ENCODE data around the gene GTPBP2. TPM values are rescaled to one million over a fixed set of nuclear protein-coding genes. Genes with fewer than 3 reads are reported as not detected.
"Not testable (repeated sequence)": the region's sequence is repeated elsewhere in the genome, so short reads cannot be mapped to it uniquely, and the experiment has no call there.

GTPBP2 gene
- total RNA-seq, 1 donor from 2014 or later: 49.7 TPM

DNA sequence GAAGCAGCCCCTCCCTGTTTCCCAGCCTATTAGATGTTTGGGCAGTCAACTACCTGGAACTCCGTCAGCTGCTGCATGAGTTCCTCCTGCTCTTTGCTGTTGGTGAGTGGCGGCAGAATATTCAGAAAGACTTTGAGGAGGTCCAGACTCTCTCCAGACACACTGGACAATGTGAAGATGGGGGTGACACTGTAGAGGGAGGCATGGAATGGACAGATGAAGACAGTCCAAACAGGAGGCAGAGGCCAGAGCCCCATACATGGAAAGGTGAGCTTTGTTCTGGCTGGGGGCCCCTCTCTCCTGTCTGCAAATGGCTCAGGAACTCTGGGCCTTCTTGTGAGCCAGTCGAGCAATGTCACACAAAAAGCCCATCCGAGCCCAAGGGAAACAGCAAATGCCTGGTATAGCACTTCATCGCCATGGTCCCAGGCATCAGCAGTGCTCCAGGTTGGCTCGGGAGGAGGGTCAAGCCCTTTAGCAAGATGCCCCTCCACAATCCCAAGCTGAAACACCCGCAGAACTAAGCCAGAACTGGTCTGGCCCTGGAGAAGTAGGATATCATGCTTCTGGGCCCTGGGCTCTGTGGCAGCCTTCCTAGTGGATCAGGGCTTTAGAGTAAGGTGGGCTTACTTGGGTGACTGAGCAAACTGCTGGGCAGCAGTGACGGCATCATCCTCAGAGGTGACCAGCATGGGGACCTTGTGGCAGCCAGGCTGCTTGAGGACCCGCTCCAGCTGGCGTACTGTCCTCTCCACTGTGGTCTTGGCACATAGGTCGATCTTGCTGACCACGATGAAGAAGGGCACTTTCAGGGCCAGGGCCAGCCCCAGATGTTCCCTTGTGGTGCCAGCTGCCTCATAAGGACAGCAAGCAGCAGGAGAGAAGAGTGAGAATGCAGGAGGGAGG lies 4.9 kb downstream of the GTPBP2 start:
- no peak for ATAC-seq

DNA sequence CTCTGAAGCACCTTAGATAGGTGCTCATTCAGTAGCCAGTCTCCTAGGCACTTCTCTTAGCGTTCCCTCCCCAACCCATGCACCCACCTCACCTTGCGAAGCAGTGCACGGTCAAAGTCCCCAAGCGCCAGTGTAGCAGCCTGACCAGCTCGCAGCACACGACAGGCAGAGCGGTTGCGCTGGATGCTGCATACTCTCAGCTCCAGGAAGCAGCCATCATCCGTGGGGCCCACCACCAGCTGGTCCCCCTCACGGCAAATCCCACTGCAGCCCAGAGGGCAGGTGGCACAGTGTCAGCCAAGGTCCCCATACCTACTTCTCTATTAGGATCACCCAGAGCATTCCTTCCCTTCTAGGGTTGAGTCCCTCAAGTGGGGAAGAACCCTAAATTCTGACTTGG lies 6.5 kb downstream of the GTPBP2 start:
- no peak for ATAC-seq

DNA sequence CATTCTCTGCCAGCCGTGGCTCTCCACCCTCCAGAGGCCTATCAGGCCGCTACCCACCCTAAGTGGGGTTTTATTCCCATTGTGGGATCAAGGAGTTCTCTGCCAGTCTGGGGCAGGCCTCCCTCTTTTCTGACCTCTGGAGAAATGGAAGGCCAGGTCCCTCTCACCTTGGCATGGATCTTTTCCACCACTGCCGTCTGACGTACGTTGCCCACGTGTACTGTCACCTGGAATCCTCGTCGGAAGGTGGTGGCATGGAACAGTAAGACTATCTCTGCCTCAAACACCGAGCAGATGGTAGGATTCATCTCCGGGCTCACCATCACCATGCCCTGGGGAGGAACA lies 7.3 kb downstream of the GTPBP2 start:
- no peak for ATAC-seq

DNA sequence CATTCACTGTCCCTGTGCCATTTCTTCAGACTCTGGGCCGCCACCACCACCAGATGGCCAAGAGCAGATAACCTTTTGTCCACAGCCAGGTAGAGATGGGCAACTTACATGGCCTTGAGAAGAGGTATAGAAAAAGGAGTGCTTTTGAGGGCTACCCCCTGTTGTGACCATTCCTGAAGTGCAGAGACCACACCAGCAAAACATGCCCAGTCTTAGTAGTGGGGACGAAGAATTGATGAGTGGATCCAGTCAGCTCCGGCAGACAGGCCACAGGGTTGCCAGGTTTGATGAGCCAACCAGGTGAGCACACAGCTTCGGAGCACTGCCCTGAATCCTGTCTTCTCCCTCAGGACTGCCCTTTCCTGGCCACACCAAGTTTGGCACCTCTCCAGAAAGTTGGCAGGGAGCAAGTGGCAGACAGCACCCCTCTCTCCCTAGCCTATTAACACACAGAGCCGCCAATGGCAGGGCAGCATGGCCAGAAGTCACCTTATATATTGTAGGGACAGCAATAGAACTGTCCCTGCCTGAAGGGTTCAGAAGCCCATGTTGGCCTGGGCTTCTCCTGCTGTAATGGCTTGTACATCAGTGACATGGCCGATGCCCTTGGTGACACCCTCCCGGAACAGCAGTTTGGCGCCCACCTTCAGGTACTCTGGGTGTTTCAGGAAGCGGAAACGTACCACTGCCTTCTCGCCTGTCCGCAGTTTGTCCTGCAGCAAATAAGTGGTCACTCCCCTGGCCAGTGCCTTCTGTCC lies 7.8 kb downstream of the GTPBP2 start:
- ATAC-seq: no peak

DNA sequence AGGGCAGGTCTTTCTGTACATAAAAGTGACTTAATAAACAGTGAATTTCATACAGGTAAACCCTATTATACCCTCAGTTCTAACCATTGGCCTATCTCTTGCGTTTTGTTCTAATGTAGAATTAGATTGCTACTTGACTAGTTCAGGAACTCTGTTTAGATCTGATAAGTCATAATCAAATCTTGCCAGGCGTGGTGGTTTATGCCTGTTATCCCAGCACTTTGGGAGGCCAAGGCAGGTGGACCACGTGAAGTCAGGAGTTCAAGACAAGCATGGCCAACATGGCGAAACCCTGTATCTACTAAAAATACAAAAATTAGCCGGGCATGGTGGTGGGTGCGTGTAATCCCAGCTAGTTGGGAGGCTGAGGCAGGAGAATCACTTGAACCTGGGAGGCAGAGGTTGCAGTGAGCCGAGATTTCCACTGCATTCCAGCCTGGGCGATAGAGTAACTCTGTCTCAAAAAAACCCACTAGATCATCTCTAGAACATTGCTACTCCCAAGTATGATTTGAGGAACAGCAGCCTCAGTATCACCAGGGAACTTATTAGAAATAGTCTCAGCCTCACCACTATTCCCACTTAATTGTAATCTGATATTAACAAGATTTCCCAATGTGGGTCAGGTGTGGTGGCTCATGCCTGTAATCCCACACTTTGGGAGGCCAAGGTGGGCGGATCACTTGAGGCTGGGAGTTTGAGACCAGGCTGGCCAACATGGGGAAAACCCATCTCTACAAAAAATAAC lies 12.2 kb downstream of the GTPBP2 start:
- no peak for ATAC-seq

DNA sequence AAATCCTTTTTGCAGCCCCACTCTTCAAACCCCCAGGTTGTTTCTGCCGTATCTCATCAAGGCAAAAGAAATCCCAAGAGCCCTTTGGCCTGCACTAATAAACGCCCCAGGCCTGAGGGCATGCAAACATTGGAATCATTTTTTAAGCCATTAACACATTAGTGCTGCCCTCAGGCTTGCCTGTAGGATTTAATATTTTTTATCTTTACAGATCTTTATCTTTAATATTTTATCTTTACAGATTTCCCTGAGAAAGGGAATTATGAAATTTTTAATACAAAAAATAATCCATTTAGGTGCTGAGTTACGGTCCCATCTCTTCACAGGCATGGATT lies 14.7 kb downstream of the GTPBP2 start:
- no peak for ATAC-seq

DNA sequence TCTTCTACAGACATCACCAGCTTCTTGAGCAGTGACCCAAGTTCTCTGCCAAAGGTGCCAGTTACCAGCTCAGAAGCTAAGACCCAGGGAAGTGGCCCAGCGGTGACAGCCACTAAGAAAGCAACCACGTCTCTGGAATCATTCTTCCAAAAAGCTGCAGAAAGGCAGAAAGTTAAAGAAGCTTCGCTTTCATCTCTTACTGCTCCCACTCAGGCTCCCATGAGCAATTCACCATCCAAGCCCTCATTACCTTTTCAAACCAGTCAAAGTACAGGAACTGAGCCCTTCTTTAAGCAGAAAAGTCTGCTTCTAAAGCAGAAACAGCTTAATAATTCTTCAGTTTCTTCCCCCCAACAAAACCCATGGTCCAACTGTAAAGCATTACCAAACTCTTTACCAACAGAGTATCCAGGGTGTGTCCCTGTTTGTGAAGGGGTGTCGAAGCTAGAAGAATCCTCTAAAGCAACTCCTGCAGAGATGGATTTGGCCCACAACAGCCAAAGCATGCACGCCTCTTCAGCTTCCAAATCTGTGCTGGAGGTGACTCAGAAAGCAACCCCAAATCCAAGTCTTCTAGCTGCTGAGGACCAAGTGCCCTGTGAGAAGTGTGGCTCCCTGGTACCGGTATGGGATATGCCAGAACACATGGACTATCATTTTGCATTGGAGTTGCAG lies 15.2 kb downstream of the GTPBP2 start:
- ATAC-seq: no peak

DNA sequence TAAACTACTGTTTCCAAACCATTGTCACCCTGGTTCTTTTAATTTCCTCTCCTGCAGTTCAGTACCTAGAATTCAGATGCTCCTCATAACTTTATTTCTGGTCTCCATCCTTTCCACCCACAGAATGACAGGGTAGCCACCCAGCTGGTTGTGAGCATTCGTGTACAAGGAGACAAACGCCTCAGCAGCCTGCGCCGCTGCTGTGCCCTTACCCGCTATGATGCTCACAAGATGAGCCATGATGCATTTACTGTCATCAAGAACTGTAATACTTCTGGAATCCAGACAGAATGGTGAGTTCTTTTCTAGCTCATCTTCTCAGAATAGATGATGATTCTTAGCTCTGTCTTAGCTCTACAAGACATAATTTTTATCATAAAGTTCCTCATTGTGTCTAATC lies 18.6 kb downstream of the GTPBP2 start:
- ATAC-seq: no peak

DNA sequence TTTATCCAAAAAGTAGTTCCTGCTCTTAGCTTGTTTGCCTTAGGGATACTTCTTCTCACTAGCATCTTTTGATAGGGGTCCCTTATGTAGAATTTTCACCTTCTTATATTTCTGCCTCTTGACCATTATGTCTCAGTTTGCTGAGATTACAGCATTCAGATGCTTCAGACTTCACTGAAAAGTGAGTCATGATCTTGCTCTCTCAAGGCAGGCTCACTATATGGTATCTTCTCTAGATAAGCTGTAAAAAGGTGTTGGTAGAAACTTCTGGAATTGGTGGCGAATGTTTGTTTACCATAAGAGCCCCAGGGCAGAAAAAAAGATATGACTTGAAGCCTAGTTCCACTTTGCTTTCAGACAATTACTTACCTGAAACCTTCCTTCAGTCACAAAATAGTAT lies 19.7 kb downstream of the GTPBP2 start:
- no peak for ATAC-seq

DNA sequence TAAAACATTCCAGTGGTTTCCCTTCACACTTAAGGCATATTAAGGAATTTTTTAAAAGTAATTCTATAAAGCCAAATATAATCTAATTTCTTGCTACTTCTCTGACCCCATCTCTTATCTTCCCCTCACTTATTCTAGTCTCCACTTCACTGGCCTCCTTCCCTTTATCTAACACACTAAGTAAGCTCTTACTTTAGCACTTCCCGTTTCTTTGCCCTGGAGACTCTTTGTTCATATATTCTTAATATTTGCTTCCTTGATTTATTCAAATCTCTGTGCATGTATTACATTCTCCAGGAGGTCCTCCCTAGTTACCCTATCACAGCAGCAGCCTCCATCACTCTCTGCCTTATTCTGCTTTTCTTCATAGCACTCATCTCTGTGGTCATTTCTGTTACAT lies 20.3 kb downstream of the GTPBP2 start:
- no peak for ATAC-seq

DNA sequence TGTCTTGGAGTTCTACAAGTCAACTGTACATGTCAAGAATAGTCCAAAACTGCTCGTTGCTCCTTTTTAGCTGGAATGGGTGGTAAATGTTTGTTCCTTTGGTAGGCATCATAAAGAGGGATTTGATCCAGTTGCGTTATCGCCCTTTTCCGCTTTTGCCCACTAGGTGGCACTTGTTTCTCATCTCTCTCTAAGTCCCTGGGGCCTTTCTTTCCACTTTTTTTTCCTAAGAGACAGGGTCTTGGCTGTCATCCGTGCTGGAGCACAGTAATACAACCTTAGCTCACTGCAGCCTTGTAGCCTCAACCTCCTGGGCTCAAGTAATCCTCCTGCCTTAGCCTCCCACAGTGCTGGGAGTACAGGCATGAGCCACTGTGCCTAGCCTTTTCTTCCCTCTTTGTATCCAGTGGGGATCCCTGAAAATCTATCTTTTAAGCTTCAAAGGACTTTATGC lies 20.7 kb downstream of the GTPBP2 start:
- ATAC-seq: peak; percentile 35

DNA sequence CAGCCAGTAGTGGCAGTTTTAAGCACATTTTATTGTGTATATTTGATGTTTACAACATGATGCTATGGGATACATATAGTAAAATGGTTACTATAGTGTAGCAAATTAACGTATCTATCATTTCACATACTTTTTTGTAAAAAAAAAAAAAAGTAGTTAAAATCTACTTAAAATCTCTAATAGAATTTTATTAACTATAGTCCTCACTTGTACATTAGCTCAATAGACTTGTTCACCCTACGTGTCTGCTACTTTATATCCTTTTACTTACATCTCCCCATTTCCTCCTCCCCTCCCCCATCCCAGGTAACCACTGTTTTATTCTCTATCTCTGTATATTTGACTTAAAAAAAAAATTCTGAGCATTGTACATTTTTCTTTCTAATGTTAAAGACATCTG lies 23.0 kb downstream of the GTPBP2 start:
- no peak for ATAC-seq

DNA sequence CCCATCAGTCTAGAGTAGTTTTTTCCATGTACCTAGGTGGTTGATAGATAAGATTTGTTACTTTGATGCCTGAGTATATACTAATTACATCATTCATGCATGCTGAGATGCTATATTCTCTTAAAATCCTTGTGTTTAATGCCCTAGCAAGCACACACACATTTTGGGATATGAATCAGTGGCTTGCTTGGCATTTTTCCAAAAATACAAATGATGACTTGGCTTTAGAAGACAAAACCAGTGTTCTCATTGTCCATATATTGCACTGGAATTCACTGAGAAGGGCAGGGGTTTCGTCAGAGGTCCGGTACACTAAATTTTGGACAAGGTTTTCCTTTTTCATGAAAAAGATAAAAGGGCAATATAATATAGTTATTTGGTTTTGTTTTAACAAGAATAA lies 24.9 kb downstream of the GTPBP2 start:
- ATAC-seq: no peak

DNA sequence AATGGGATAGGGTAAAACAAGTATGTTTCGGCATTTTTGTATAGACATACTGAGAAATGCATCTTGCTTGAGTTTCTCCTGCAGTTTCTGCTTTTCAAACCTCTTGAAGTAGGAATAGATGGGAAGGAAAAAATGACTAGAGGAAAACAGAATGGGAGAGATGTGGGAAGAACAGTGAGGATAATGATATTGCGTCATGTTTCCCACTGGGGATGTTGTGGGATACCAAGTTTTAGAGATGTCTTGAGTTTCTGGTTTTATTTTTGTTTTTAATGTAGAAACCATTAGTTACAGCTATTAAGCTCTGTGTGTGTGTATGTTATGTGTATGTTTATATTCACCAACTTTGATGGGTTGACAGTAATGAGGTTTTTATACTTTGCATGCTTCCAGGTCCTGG lies 28.5 kb downstream of the GTPBP2 start:
- no peak for ATAC-seq

DNA sequence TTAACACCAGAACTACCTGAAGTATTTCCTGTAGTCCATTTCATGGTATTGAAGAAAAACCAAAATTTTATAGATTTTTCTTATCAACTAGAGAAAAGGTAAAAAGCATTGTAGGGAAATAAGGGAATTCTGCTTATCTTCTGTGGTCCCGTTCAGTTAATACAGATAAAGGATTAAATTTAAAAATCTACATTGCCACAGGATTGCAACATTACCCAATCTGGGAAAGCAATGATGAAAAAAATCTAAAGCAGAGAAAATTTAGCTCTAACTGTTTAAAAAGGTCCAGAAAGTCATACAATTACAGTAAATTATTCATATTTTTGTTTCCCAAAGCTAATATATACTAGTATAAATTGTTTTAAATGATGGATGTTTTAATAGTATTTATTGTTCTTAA lies 35.1 kb downstream of the GTPBP2 start:
- no peak for ATAC-seq

DNA sequence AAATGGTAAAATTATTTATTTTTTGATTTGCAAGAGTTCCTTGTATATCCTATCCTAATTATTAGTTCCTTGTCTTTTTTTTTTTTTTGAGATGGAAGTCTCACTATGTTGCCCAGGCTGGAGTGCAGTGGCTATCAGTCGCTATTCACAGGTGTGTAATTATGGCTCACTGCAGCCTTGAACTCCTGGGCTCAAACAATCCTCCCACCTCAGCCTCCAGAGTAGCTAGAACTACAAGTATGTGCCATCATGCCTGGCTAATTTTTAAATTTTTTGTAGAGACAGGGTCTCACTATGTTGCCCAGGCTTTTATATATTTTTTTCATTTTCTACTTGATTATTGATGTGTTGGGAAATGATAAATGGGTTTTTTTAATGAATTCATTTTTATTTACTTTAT lies 39.5 kb downstream of the GTPBP2 start:
- not testable (repeated sequence) for ATAC-seq

DNA sequence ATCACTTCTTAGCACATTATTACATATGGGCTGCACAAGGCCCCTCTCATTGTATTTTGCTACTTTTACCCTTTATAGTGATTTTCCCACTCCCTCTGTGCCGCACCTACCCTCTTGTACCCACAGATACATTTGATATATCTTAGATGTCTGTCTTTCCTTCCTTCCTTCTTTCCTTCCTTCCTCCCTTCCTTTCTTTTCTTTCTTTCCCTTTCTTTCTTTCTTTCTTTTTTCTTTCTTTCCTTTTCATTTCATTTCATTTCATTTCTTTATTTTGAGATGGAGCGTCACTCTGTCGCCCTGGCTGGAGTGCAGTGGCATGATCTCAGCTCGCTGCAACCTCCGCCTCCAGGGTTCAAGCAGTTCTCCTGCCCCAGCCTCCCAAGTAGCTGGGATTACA lies 40.9 kb downstream of the GTPBP2 start:
- ATAC-seq: no peak

DNA sequence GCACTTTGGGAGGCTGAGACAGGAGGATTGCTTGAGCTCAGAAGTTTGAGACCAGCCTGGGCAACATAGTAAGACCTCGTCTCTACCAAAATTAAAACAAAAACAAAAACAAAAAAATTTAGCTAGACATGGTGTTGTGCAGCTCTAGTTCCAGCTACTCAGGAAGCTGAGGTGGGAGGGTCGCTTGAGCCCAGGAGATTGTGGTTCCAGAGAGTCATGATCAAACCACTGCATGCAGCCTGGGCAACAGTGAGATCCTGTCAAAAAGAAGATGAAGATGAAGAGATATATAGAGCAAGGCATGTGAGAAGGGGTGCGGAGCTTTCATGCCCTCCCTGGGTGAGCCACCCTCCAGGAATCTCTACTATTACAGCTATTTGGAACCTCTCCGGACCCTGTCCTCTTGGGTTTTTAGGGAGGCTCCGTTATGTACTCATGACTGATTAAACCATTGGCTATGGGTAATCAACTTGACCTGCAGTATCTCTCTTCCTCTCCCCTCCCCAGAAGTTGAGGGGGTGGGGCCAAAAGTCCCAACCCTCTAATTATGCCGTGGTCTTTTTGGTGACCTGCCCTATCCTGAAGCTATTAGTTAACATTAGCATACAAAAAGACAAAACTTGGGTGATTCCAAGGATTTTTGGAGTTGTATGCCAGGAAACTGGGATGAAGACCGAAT lies 44.0 kb downstream of the GTPBP2 start:
- ATAC-seq: no peak

DNA sequence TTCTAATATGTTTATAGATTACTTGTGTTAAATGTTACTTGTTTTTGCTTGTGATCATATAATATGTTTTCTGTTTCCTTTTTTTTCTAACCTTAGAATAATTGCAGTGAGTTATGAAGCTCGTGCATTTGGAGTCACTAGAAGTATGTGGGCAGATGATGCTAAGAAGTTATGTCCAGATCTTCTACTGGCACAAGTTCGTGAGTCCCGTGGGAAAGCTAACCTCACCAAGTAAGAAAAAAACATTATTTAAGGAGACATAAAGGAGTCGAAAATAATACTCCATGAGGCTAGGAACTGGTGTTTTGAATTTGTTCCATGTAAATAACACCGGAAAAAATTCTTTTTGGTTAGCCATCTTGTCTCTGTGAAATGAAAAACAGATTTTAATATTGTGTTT lies 46.2 kb downstream of the GTPBP2 start:
- no peak for ATAC-seq

DNA sequence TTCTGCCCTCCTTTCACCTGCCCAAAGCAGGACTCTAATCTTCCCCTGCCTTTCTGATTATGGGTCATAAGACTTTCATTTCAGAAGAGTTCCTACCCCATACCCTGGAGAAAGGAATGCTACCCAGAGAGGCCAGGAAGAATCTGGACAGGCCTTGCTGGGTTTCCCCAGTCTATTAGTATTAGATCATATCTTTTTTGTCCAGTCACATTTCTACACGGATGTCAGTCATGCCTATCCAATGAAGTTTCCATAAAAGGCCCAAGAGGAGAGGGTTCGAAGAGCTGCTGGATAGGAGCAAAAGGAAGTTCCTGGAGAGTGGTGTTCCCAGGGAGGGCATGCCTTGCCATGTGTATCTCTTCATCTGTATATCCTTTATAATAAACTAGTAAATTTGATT lies 49.9 kb downstream of the GTPBP2 start:
- ATAC-seq: no peak

DNA sequence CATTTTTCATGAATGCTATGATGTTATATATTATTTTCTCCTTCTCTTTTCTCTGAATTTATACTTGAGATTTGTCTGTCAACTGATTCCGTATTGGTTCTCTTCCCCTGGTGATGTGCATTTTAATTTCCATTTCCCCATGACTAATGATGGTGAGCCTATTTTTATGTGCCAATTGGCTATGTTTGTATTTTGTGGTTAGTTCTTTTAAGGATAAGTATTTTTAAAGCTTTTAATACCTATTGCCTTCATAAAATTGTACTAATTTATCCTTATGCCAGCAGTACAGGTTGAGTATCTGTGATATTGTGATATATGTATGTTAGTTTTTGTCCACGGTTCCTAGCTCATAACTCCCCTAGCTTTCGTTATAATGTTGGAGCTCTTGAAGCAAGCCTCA lies 50.3 kb downstream of the GTPBP2 start:
- ATAC-seq: no peak

Data from esophagus mucosa (tissue), 1 donor.